ENCODE measurements around the gene HSPA9. TPM values are rescaled to one million over a fixed set of nuclear protein-coding genes. Genes with fewer than 3 reads are reported as not detected.
"Not testable (repeated sequence)": the region's sequence is repeated elsewhere in the genome, so short reads cannot be mapped to it uniquely, and the experiment has no call there.

The HSPA9 gene
- total and polyA plus RNA-seq, 2 experiments from 2014 or later, result 225 to 380 TPM

- TF ChIP-seq EZH2 (IDR thresholded peaks at IDR 0.05; ENCODE audit: insufficient read depth, poor library complexity, severe bottlenecking) (no peak), EZH2phosphoT487 (IDR thresholded peaks at IDR 0.05; ENCODE audit: insufficient read depth, low read depth) (no peak)
- Histone ChIP-seq H2AFZ (no peak overlapping the region), H3K9me2 (ENCODE audit: insufficient read depth) (no peaks in the 10 kb centered on the region), H3K9ac (peak overlapping the region; percentile 72), H4K20me1 (ENCODE audit: insufficient read depth) (no peaks in the 10 kb centered on the region), H3K27ac (peak overlapping the region; percentile 94), H3K36me3 (ENCODE audit: low read depth) (peaks cover 57% of the 10 kb centered on the region), H3K4me3 (no peak overlapping the region), H3K27me3 (replicated peaks; ENCODE audit: insufficient read depth) (no peaks in the 10 kb centered on the region), H3K9me3 (ENCODE audit: low read depth) (no peaks in the 10 kb centered on the region), H3K4me1 (ENCODE audit: insufficient read depth) (peaks cover 40% of the 10 kb centered on the region), H3F3A (ENCODE audit: insufficient read depth) (peaks cover 54% of the 10 kb centered on the region), H3K4me2 (ENCODE audit: unreplicated experiment) (peak overlapping the region; percentile 74), H3K79me2 (ENCODE audit: insufficient read depth) (peaks cover 64% of the 10 kb centered on the region)
- in situ Hi-C loops (cut with MboI), result no loop called here
- peak; percentile 63 for DNase-seq
- 51 to 53% methylated on average over 3 of the region's 3 CpGs for WGBS, 2 experiments (ENCODE audit: low coverage in 1 of 2, low lambda C conversion rate in 2 of 2, missing lambda C conversion rate in 2 of 2)
Observed at GRCh38 chr5:138508958-138509357, 66.2 kb downstream of the HSPA9 start.

GRCh38 chr5:138507485-138507884, 67.7 kb downstream of the HSPA9 start:
- peak overlapping the region; percentile 74 for H3K4me2 ChIP-seq (ENCODE audit: unreplicated experiment)
- 1 to 3% methylated on average over 8 of the region's 8 CpGs for WGBS, 2 experiments (ENCODE audit: low coverage in 1 of 2, low lambda C conversion rate in 2 of 2, missing lambda C conversion rate in 2 of 2)
- H4K20me1 ChIP-seq (ENCODE audit: insufficient read depth); H3K27me3 ChIP-seq (replicated peaks; ENCODE audit: insufficient read depth); H3K9me3 ChIP-seq (ENCODE audit: low read depth); H2AFZ ChIP-seq; H3K9me2 ChIP-seq (ENCODE audit: insufficient read depth); in situ Hi-C loops (cut with MboI): not testable (repeated sequence)
- H3K4me1 ChIP-seq (ENCODE audit: insufficient read depth), result peaks cover 41% of the 10 kb centered on the region
- H3K9ac ChIP-seq, result peak overlapping the region; percentile 72
- H3F3A ChIP-seq (ENCODE audit: insufficient read depth), result peaks cover 56% of the 10 kb centered on the region
- H3K27ac ChIP-seq, result peak overlapping the region; percentile 94
- peak; percentile 93 for DNase-seq
- H3K79me2 ChIP-seq (ENCODE audit: insufficient read depth), result peaks cover 50% of the 10 kb centered on the region
- H3K4me3 ChIP-seq, result peak overlapping the region; percentile 47
- TF ChIP-seq EZH2phosphoT487 (IDR thresholded peaks at IDR 0.05; ENCODE audit: insufficient read depth, low read depth), result 0 out of 2 replicates have a peak, but pooled peaks have one; percentile 35
- peaks cover 42% of the 10 kb centered on the region for H3K36me3 ChIP-seq (ENCODE audit: low read depth)

- Histone ChIP-seq H3K79me2 (ENCODE audit: insufficient read depth) (peaks cover 44% of the 10 kb centered on the region), H3K27me3 (replicated peaks; ENCODE audit: insufficient read depth) (no peaks in the 10 kb centered on the region), H3K9ac (peak overlapping the region; percentile 71), H3K27ac (peak overlapping the region; percentile 94), H3K9me3 (ENCODE audit: low read depth) (no peaks in the 10 kb centered on the region), H2AFZ (no peak overlapping the region), H3K4me3 (no peak overlapping the region; the same call in 1 of the 2 replicates), H4K20me1 (ENCODE audit: insufficient read depth) (no peaks in the 10 kb centered on the region), H3K36me3 (ENCODE audit: low read depth) (peaks cover 36% of the 10 kb centered on the region), H3K4me2 (ENCODE audit: unreplicated experiment) (peak overlapping the region; percentile 13), H3K4me1 (ENCODE audit: insufficient read depth) (peaks cover 49% of the 10 kb centered on the region), H3F3A (ENCODE audit: insufficient read depth) (peaks cover 56% of the 10 kb centered on the region), H3K9me2 (ENCODE audit: insufficient read depth) (no peaks in the 10 kb centered on the region)
- in situ Hi-C loops (cut with MboI), result no loop called here
- 44 to 46% methylated on average over 10 of the region's 10 CpGs for WGBS, 2 experiments (ENCODE audit: low coverage in 1 of 2, low lambda C conversion rate in 2 of 2, missing lambda C conversion rate in 2 of 2)
- DNase-seq, result peak; percentile 29
- TF ChIP-seq EZH2 (IDR thresholded peaks at IDR 0.05; ENCODE audit: insufficient read depth, poor library complexity, severe bottlenecking), result no peak
- no peak for TF ChIP-seq EZH2phosphoT487 (IDR thresholded peaks at IDR 0.05; ENCODE audit: insufficient read depth, low read depth)
Observed at GRCh38 chr5:138506370-138507306, 68.6 kb downstream of the HSPA9 start.

GRCh38 chr5:138504799-138505198, 70.4 kb downstream of the HSPA9 start:
- 40 to 42% methylated on average over 4 of the region's 4 CpGs for WGBS, 2 experiments (ENCODE audit: low coverage in 1 of 2, low lambda C conversion rate in 2 of 2, missing lambda C conversion rate in 2 of 2)
- TF ChIP-seq EZH2phosphoT487 (IDR thresholded peaks at IDR 0.05; ENCODE audit: insufficient read depth, low read depth) (no peak), EZH2 (IDR thresholded peaks at IDR 0.05; ENCODE audit: insufficient read depth, poor library complexity, severe bottlenecking) (no peak)
- DNase-seq, result peak; percentile 42
- in situ Hi-C loops (cut with MboI), result no loop called here
- no peaks in the 10 kb centered on the region for H3K9me3 ChIP-seq (ENCODE audit: low read depth)
- peaks cover 48% of the 10 kb centered on the region for H3F3A ChIP-seq (ENCODE audit: insufficient read depth)
- H3K79me2 ChIP-seq (ENCODE audit: insufficient read depth), result peaks cover 25% of the 10 kb centered on the region
- H3K4me3 ChIP-seq, result no peak overlapping the region
- no peak overlapping the region for H3K4me2 ChIP-seq (ENCODE audit: unreplicated experiment)
- H3K27me3 ChIP-seq (replicated peaks; ENCODE audit: insufficient read depth), result no peaks in the 10 kb centered on the region
- no peaks in the 10 kb centered on the region for H3K9me2 ChIP-seq (ENCODE audit: insufficient read depth)
- H3K36me3 ChIP-seq (ENCODE audit: low read depth), result peaks cover 23% of the 10 kb centered on the region; the same call in 1 of the 2 replicates
- H4K20me1 ChIP-seq (ENCODE audit: insufficient read depth), result no peaks in the 10 kb centered on the region
- H2AFZ ChIP-seq, result no peak overlapping the region
- peaks cover 49% of the 10 kb centered on the region for H3K4me1 ChIP-seq (ENCODE audit: insufficient read depth)
- H3K27ac ChIP-seq, result no peak overlapping the region
- peak overlapping the region; percentile 11; the same call in 1 of the 2 replicates for H3K9ac ChIP-seq

Small RNA genes lying within 50 kb of the gene (small RNA-seq; reads per million reads assigned to genes)
- 38.4 reads per million, percentile 92 among the genes with 10 or more reads in this experiment for gene RF00154 (ENCODE audit: low read depth, low replicate concordance)
- gene RF01210 (ENCODE audit: low read depth, low replicate concordance), result not detected
- 138 reads per million, percentile 95 among the genes with 10 or more reads in this experiment for gene SNORD63 (ENCODE audit: low read depth, low replicate concordance)

Other genes with a start within 250 kb of the HSPA9 start
- gene CDC25C, start 243.6 kb downstream of the HSPA9 start, total RNA-seq (2014; rRNA removed; shearing (Covaris generic)), result 4.5 and 5.9 TPM in 2 replicates
- 2.9 and 4.4 TPM in 2 replicates for gene CDC25C, start 243.6 kb downstream of the HSPA9 start, polyA plus RNA-seq (2016; fragmentation: Nextera tagmentation; extraction: Ambion mirVana)
- 26.8 and 34.8 TPM in 2 replicates for gene FAM53C, start 237.1 kb downstream of the HSPA9 start, total RNA-seq (2014; rRNA removed; shearing (Covaris generic))
- 25.5 and 26.7 TPM in 2 replicates for gene FAM53C, start 237.1 kb downstream of the HSPA9 start, polyA plus RNA-seq (2016; fragmentation: Nextera tagmentation; extraction: Ambion mirVana)
- 26.8 and 28.3 TPM in 2 replicates for gene KDM3B, start 222.7 kb downstream of the HSPA9 start, total RNA-seq (2014; rRNA removed; shearing (Covaris generic))
- 9.8 and 12.6 TPM in 2 replicates for gene KDM3B, start 222.7 kb downstream of the HSPA9 start, polyA plus RNA-seq (2016; fragmentation: Nextera tagmentation; extraction: Ambion mirVana)
- gene REEP2, start 136.3 kb downstream of the HSPA9 start, total RNA-seq (2014; rRNA removed; shearing (Covaris generic)), result 4.4 and 5.0 TPM in 2 replicates
- gene REEP2, start 136.3 kb downstream of the HSPA9 start, polyA plus RNA-seq (2016; fragmentation: Nextera tagmentation; extraction: Ambion mirVana), result 8.6 and 9.4 TPM in 2 replicates
- gene EGR1, start 109.9 kb downstream of the HSPA9 start, total RNA-seq (2014; rRNA removed; shearing (Covaris generic)), result 14.3 and 19.0 TPM in 2 replicates
- gene EGR1, start 109.9 kb downstream of the HSPA9 start, polyA plus RNA-seq (2016; fragmentation: Nextera tagmentation; extraction: Ambion mirVana), result 161 and 170 TPM in 2 replicates
- 124 and 136 TPM in 2 replicates for gene ETF1, start 32.2 kb downstream of the HSPA9 start, total RNA-seq (2014; rRNA removed; shearing (Covaris generic))
- gene ETF1, start 32.2 kb downstream of the HSPA9 start, polyA plus RNA-seq (2016; fragmentation: Nextera tagmentation; extraction: Ambion mirVana), result 74.1 and 76.0 TPM in 2 replicates
- gene CTNNA1, start 178.0 kb upstream of the HSPA9 start, total RNA-seq (2014; rRNA removed; shearing (Covaris generic)), result 393 TPM in 2 replicates
- 194 and 195 TPM in 2 replicates for gene CTNNA1, start 178.0 kb upstream of the HSPA9 start, polyA plus RNA-seq (2016; fragmentation: Nextera tagmentation; extraction: Ambion mirVana)

Measured in GM23248 (cell line).